OCI-LY7 (cell line): ENCODE measurements around the gene PRND. TPM values are rescaled to one million over a fixed set of nuclear protein-coding genes. Genes with fewer than 3 reads are reported as not detected.

Experiments
- BruUV-seq: library from RNA; stranded (reverse); fragments of 400-500 nt; replicated peaks from 2 replicates; lab custom pipeline; 2021; lab: Mats Ljungman, UMichigan
- CTCF ChIA-PET: fragments of 300-600 bp; sonication (Branson Sonifier 250); formaldehyde crosslinking; loops from one replicate; lab custom pipeline; 2022; ENCODE audit warnings: antibody characterized with exemption; ENCODE audit not compliant: unreplicated experiment; lab: Charles Lee
- POLR2A ChIA-PET: fragments of 300-600 bp; sonication (Branson Sonifier 250); formaldehyde crosslinking; loops from one replicate; lab custom pipeline; 2022; ENCODE audit warnings: antibody characterized with exemption; lab: Charles Lee
- DNase-seq: peaks from one replicate; pipeline ENCODE4 v3.0.0-alpha.2; 2015; ENCODE audit warnings: low spot score
- H2AFZ ChIP-seq: fragments of 200-600 bp; sonication (generic), shearing (Covaris generic); 2 replicates; pipeline ENCODE4 v1.6.1; 2014; ENCODE audit warnings: mild to moderate bottlenecking, antibody characterized with exemption, low read length, moderate library complexity
- H3K27ac ChIP-seq: fragments of 200-600 bp; sonication (generic); 2 replicates; pipeline ENCODE4 v1.5.1; 2014; ENCODE audit warnings: mixed run types, low read depth, mild to moderate bottlenecking, moderate library complexity, low read length, inconsistent platforms; ENCODE audit not compliant: poor library complexity, severe bottlenecking
- H3K36me3 ChIP-seq: fragments of 200-600 bp; sonication (generic); 2 replicates; pipeline ENCODE4 v1.6.1; 2014; ENCODE audit warnings: mild to moderate bottlenecking, antibody characterized with exemption, low read length, moderate library complexity, mixed read lengths; ENCODE audit not compliant: insufficient read depth
- H3K4me1 ChIP-seq: fragments of 200-600 bp; sonication (generic); 2 replicates; pipeline ENCODE4 v1.5.1; 2014; ENCODE audit warnings: mild to moderate bottlenecking, low read length; ENCODE audit not compliant: insufficient read depth, poor library complexity, severe bottlenecking
- H3K4me2 ChIP-seq: fragments of 200-600 bp; sonication (generic); 2 replicates; pipeline ENCODE4 v1.6.1; 2014; ENCODE audit warnings: mild to moderate bottlenecking, low read length
- H3K4me3 ChIP-seq: fragments of 200-600 bp; sonication (generic); 2 replicates; pipeline ENCODE4 v1.5.1; 2014; ENCODE audit warnings: mild to moderate bottlenecking, low read depth, low read length; ENCODE audit not compliant: poor library complexity, severe bottlenecking
- H3K79me2 ChIP-seq: fragments of 200-600 bp; sonication (generic); 2 replicates; pipeline ENCODE4 v1.6.1; 2016; ENCODE audit warnings: low read depth, mild to moderate bottlenecking, low read length, moderate library complexity, mixed read lengths; ENCODE audit not compliant: insufficient read depth
- H3K9me2 ChIP-seq: fragments of 200-600 bp; sonication (generic); 2 replicates; pipeline ENCODE4 v1.6.1; 2016; ENCODE audit warnings: mild to moderate bottlenecking, low read length, mixed read lengths; ENCODE audit not compliant: insufficient read depth
- H3K9me3 ChIP-seq: fragments of 200-600 bp; sonication (generic); 2 replicates; pipeline ENCODE4 v1.6.1; 2014; ENCODE audit warnings: mild to moderate bottlenecking, mixed run types, low read length, mixed read lengths
- H4K20me1 ChIP-seq: fragments of 200-600 bp; sonication (generic); 2 replicates; pipeline ENCODE4 v1.6.1; 2014; ENCODE audit warnings: mild to moderate bottlenecking, antibody characterized with exemption, low read length, moderate library complexity, mixed read lengths; ENCODE audit not compliant: insufficient read depth
- CTCF ChIP-seq: fragments of 200-600 bp; sonication (generic); conservative IDR thresholded peaks from 2 replicates; pipeline ENCODE4 v1.5.1; 2014; ENCODE audit warnings: mild to moderate bottlenecking, antibody characterized with exemption, low read length, moderate library complexity, mixed read lengths
- EZH2phosphoT487 ChIP-seq: fragments of 200-600 bp; sonication (generic); IDR thresholded peaks from 2 replicates; pipeline ENCODE4 v1.6.1; 2018; ENCODE audit warnings: low read depth, borderline replicate concordance, mild to moderate bottlenecking, mixed run types, antibody characterized with exemption, low read length, moderate library complexity, mixed read lengths
- intact Hi-C: fragments of 100-400 bp; cut with micrococcal nuclease; formaldehyde crosslinking; loops from one replicate; pipeline ENCODE4 v1.10.0; 2022; ENCODE audit not compliant: unreplicated experiment
- total RNA-seq, 2 experiments: library from RNA; depleted of rRNA in 1 of 2; stranded (reverse); fragments of >200 nt in 1 of 2; shearing (Covaris generic) in 1 of 2; gene quantifications; 2 replicates each; pipeline ENCODE4 v1.2.3, GENCODE V29; 2014 to 2022

PRND gene
- total RNA-seq, 2 experiments from 2014 or later, result not detected

GRCh38 chr20:4674672-4675071, 47.0 kb upstream of the PRND start:
- Histone ChIP-seq H3K4me2 (no peak overlapping the region), H3K4me3 (no peak overlapping the region), H3K27ac (no peak overlapping the region), H3K36me3 (no peaks in the 10 kb centered on the region), H3K4me1 (no peaks in the 10 kb centered on the region), H3K79me2 (no peaks in the 10 kb centered on the region), H2AFZ (no peak overlapping the region), H3K9me3 (no peaks in the 10 kb centered on the region), H3K9me2 (no peaks in the 10 kb centered on the region), H4K20me1 (no peaks in the 10 kb centered on the region)
- POLR2A ChIA-PET, result interaction anchor here (1.1 kb wide), 1 partner anchor 12 kb away, joined by 4 read pairs; no protein-coding TSS in a partner anchor
- intact Hi-C loops, result no loop called here
- BruUV-seq, result no TSS peak
- TF ChIP-seq EZH2phosphoT487 (no peak), CTCF (no peak)
- DNase-seq, result no peak
- CTCF ChIA-PET, result no interaction called here

- H3K4me1 ChIP-seq, result no peaks in the 10 kb centered on the region
- intact Hi-C loops, result no loop called here
- no peak overlapping the region for H2AFZ ChIP-seq
- no peak for TF ChIP-seq EZH2phosphoT487
- no peak for TF ChIP-seq CTCF
- BruUV-seq, result no TSS peak
- no peaks in the 10 kb centered on the region for H4K20me1 ChIP-seq
- POLR2A ChIA-PET, result interaction anchor here (0.7 kb wide), 1 partner anchor 239 kb away, joined by 3 read pairs; no protein-coding TSS in a partner anchor
- H3K4me3 ChIP-seq, result no peak overlapping the region
- H3K9me3 ChIP-seq, result no peaks in the 10 kb centered on the region
- H3K9me2 ChIP-seq, result no peaks in the 10 kb centered on the region
- no peaks in the 10 kb centered on the region for H3K36me3 ChIP-seq
- H3K27ac ChIP-seq, result no peak overlapping the region
- no peak for DNase-seq
- H3K79me2 ChIP-seq, result no peaks in the 10 kb centered on the region
- CTCF ChIA-PET, result no interaction called here
- no peak overlapping the region for H3K4me2 ChIP-seq
These were observed 43.9 kb upstream of the PRND start for GRCh38 chr20:4677846-4678245.

GRCh38 chr20:4681401-4681800, 40.3 kb upstream of the PRND start:
- no peak for TF ChIP-seq CTCF
- no peak for TF ChIP-seq EZH2phosphoT487
- H3K36me3 ChIP-seq, result no peaks in the 10 kb centered on the region
- no peaks in the 10 kb centered on the region for H4K20me1 ChIP-seq
- no peak overlapping the region for H2AFZ ChIP-seq
- no peak for DNase-seq
- POLR2A ChIA-PET, result interaction anchor here (1.7 kb wide), 1 partner anchor 39 kb away, joined by 6 read pairs; no protein-coding TSS in a partner anchor
- intact Hi-C loops, result no loop called here
- no peak overlapping the region for H3K4me3 ChIP-seq
- H3K9me3 ChIP-seq, result no peaks in the 10 kb centered on the region
- H3K4me1 ChIP-seq, result no peaks in the 10 kb centered on the region
- H3K4me2 ChIP-seq, result no peak overlapping the region
- no peaks in the 10 kb centered on the region for H3K79me2 ChIP-seq
- BruUV-seq, result no TSS peak
- CTCF ChIA-PET, result no interaction called here
- no peak overlapping the region for H3K27ac ChIP-seq
- no peaks in the 10 kb centered on the region for H3K9me2 ChIP-seq
